H9 (cell line): Measurements from ENCODE around the gene CCDC178. TPM values are rescaled to one million over a fixed set of nuclear protein-coding genes. Genes with fewer than 3 reads are reported as not detected.
"Not testable (repeated sequence)": the region's sequence is repeated elsewhere in the genome, so short reads cannot be mapped to it uniquely, and the experiment has no call there.

Source experiments
- DNase-seq: peaks from one replicate; pipeline ENCODE4 v3.0.0-alpha.2; 2017
- H2AFZ ChIP-seq: one replicate; pipeline ENCODE4 v1.6.1; 2013; ENCODE audit warnings: mild to moderate bottlenecking, low read length, control low read depth, moderate library complexity
- H2AK5ac ChIP-seq: 2 replicates; pipeline ENCODE4 v1.6.1; 2013; ENCODE audit warnings: low read length, control low read depth, mixed read lengths; ENCODE audit not compliant: insufficient read length
- H2BK120ac ChIP-seq: one replicate; pipeline ENCODE4 v1.6.1; 2013; ENCODE audit warnings: low read depth, mild to moderate bottlenecking, low read length, control low read depth, inconsistent platforms; ENCODE audit not compliant: poor library complexity, severe bottlenecking
- H2BK12ac ChIP-seq: 2 replicates; pipeline ENCODE4 v1.6.1; 2013; ENCODE audit warnings: low read length, control low read depth, mixed read lengths, low read depth; ENCODE audit not compliant: insufficient read length
- H2BK15ac ChIP-seq: 2 replicates; pipeline ENCODE4 v1.6.1; 2013; ENCODE audit warnings: low read depth, low read length, control low read depth
- H2BK20ac ChIP-seq: one replicate; pipeline ENCODE4 v1.6.1; 2013; ENCODE audit warnings: low read depth, mild to moderate bottlenecking, low read length, control low read depth, inconsistent platforms; ENCODE audit not compliant: poor library complexity, severe bottlenecking
- H2BK5ac ChIP-seq: 2 replicates; pipeline ENCODE4 v1.6.1; 2013; ENCODE audit warnings: low read length, control low read depth, mixed read lengths; ENCODE audit not compliant: insufficient read length
- H3K14ac ChIP-seq: 2 replicates; pipeline ENCODE4 v1.6.1; 2013; ENCODE audit warnings: low read length, control low read depth; ENCODE audit not compliant: insufficient read depth
- H3K18ac ChIP-seq: 2 replicates; pipeline ENCODE4 v1.6.1; 2013; ENCODE audit warnings: low read depth, mild to moderate bottlenecking, mixed read lengths, low read length, control low read depth; ENCODE audit not compliant: insufficient read length
- H3K23ac ChIP-seq: 2 replicates; pipeline ENCODE4 v1.6.1; 2013; ENCODE audit warnings: low read length, control low read depth, mixed read lengths, low read depth; ENCODE audit not compliant: insufficient read length
- H3K23me2 ChIP-seq: 2 replicates; pipeline ENCODE4 v1.6.1; 2013; ENCODE audit warnings: low read depth, mild to moderate bottlenecking, mixed read lengths, low read length, control low read depth; ENCODE audit not compliant: insufficient read length, poor library complexity, severe bottlenecking
- H3K27ac ChIP-seq: 2 replicates; pipeline ENCODE4 v1.5.1; 2013; ENCODE audit warnings: low read length, control low read depth, mixed read lengths, low read depth; ENCODE audit not compliant: insufficient read length
- H3K27me3 ChIP-seq: 2 replicates; pipeline ENCODE4 v1.6.1; 2013; ENCODE audit warnings: low read length, control low read depth, inconsistent platforms; ENCODE audit not compliant: insufficient read depth
- H3K4ac ChIP-seq: 2 replicates; pipeline ENCODE4 v1.6.1; 2013; ENCODE audit warnings: low read depth, mild to moderate bottlenecking, control low read depth, inconsistent platforms, low read length, moderate library complexity
- H3K4me1 ChIP-seq: 2 replicates; pipeline ENCODE4 v1.6.1; 2013; ENCODE audit warnings: low read length, control low read depth, inconsistent platforms; ENCODE audit not compliant: insufficient read depth
- H3K4me2 ChIP-seq: 2 replicates; pipeline ENCODE4 v1.6.1; 2013; ENCODE audit warnings: low read length, control low read depth, mixed read lengths; ENCODE audit not compliant: insufficient read length, insufficient read depth
- H3K56ac ChIP-seq: 2 replicates; pipeline ENCODE4 v1.6.1; 2013; ENCODE audit warnings: low read depth, mild to moderate bottlenecking, mixed read lengths, low read length, control low read depth; ENCODE audit not compliant: insufficient read length
- H3K79me1 ChIP-seq: 2 replicates; pipeline ENCODE4 v1.6.1; 2013; ENCODE audit warnings: low read depth, mild to moderate bottlenecking, moderate library complexity, low read length, control low read depth, inconsistent platforms; ENCODE audit not compliant: insufficient read depth, poor library complexity, severe bottlenecking
- H3K79me2 ChIP-seq: 2 replicates; pipeline ENCODE4 v1.6.1; 2013; ENCODE audit warnings: low read length, control low read depth, inconsistent platforms; ENCODE audit not compliant: insufficient read depth
- H3K9ac ChIP-seq: 2 replicates; pipeline ENCODE4 v1.6.1; 2013; ENCODE audit warnings: low read length, control low read depth, mixed read lengths; ENCODE audit not compliant: insufficient read length; ENCODE audit errors: extremely low read depth
- H3K9me3 ChIP-seq: one replicate; pipeline ENCODE4 v1.6.1; 2013; ENCODE audit warnings: low read depth, low read length, inconsistent platforms; ENCODE audit not compliant: control insufficient read depth
- H3T11ph ChIP-seq: one replicate; pipeline ENCODE4 v1.6.1; 2013; ENCODE audit warnings: mild to moderate bottlenecking, low read length, control low read depth, inconsistent platforms
- H4K20me1 ChIP-seq: one replicate; pipeline ENCODE4 v1.6.1; 2013; ENCODE audit not compliant: control insufficient read depth, insufficient read length, insufficient read depth
- H4K5ac ChIP-seq: 2 replicates; pipeline ENCODE4 v1.6.1; 2013; ENCODE audit warnings: low read depth, mild to moderate bottlenecking, mixed read lengths, low read length, control low read depth; ENCODE audit not compliant: insufficient read length
- H4K8ac ChIP-seq: replicated peaks from 2 replicates; pipeline ENCODE4 v1.6.1; 2013; ENCODE audit warnings: low read length, control low read depth, mixed read lengths, low read depth; ENCODE audit not compliant: insufficient read length
- H4K91ac ChIP-seq: 2 replicates; pipeline ENCODE4 v1.6.1; 2013; ENCODE audit warnings: low read depth, mild to moderate bottlenecking, moderate library complexity, mixed read lengths, low read length, control low read depth; ENCODE audit not compliant: insufficient read length
- H3K27ac Mint-ChIP-seq, 3 experiments: 2 replicates in 2 of 3; 3 replicates in 1 of 3; pipeline ENCODE4 v1.8.0; 2020 to 2021; ENCODE audit warnings: mixed read lengths in 3 of 3, mild to moderate bottlenecking in 1 of 3, moderate library complexity in 1 of 3
- H3K27me3 Mint-ChIP-seq: 2 replicates; pipeline ENCODE4 v1.8.0; 2021; ENCODE audit warnings: low read depth, mild to moderate bottlenecking, moderate library complexity, mixed read lengths
- H3K36me3 Mint-ChIP-seq, 3 experiments: 2 replicates in 2 of 3; 3 replicates in 1 of 3; pipeline ENCODE4 v1.8.0; 2020 to 2021; ENCODE audit warnings: low read depth in 3 of 3, mixed read lengths in 3 of 3; ENCODE audit not compliant: insufficient read depth in 1 of 3
- H3K4me1 Mint-ChIP-seq, 2 experiments: 2 replicates each; pipeline ENCODE4 v1.8.0; 2020; ENCODE audit warnings: mixed read lengths in 2 of 2
- H3K4me3 Mint-ChIP-seq, 2 experiments: 2 replicates in 1 of 2; 3 replicates in 1 of 2; pipeline ENCODE4 v1.8.0; 2020 to 2021; ENCODE audit warnings: mild to moderate bottlenecking in 2 of 2, mixed read lengths in 2 of 2, moderate library complexity in 1 of 2
- H3K9me3 Mint-ChIP-seq, 2 experiments: 2 replicates in 1 of 2; 3 replicates in 1 of 2; pipeline ENCODE4 v1.8.0; 2020; ENCODE audit warnings: mild to moderate bottlenecking in 2 of 2, mixed read lengths in 2 of 2, moderate library complexity in 1 of 2
- WGBS: extraction: QIAGEN DNeasy Blood & Tissue Kit; methylation state at CpG from one replicate; pipeline ENCODE4 v1.1.7; 2013; ENCODE audit warnings: missing lambda C conversion rate, low lambda C conversion rate, mixed read lengths; ENCODE audit not compliant: insufficient read length; ENCODE audit errors: extremely low coverage; 5-methylcytosine and 5-hydroxymethylcytosine counted together
- total RNA-seq: library from RNA; stranded (reverse); gene quantifications from 2 replicates; pipeline ENCODE4 v1.2.1, GENCODE V29; 2021
- TF ChIP-seq, protein P1 (sequence below): fragments of 200-600 bp; sonication (generic); conservative IDR thresholded peaks from 3 replicates; pipeline ENCODE4 v1.8.0; 2021; ENCODE audit warnings: antibody characterized with exemption, mild to moderate bottlenecking

Gene CCDC178
- total RNA-seq, 1 experiment from 2014 or later, result not detected

DNA sequence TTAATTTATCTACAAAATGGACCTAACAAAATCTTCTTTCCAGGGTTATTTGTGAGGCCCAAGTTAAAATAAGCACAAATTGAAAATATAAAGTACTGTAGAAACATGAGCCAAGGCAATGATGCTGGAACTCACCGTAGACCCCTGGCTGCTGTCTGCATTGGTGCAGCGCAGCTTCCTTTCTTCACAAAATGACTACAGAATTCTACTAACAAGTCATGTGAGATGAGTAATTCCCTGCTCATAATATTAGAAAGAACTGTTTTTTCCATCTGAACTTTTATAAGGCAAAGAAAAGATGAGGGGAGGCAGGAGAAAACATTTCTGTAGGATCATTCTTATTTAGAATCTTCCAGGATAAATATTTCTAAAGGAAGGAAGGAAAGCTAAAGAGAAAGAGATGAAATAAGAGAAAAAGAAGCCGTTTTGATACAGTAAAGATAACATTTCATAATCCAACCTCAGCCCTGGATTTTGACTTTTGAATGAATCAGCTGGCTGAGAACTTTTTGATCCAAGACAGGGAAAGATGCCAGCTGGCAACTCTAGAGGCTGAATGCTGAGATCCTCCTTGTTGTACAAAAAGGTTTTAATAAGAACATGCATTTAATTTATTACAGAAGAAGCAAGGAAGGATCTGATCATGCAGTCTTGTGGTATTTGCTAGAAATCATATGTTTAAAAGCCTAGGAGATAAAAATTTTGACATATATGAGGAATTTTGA is 483.8 kb downstream of the CCDC178 start:
- Histone ChIP-seq H3K4me2 (no peak overlapping the region), H2AFZ (no peak overlapping the region)
- H3K4me1 Mint-ChIP-seq, result no peaks in the 10 kb centered on the region

DNA sequence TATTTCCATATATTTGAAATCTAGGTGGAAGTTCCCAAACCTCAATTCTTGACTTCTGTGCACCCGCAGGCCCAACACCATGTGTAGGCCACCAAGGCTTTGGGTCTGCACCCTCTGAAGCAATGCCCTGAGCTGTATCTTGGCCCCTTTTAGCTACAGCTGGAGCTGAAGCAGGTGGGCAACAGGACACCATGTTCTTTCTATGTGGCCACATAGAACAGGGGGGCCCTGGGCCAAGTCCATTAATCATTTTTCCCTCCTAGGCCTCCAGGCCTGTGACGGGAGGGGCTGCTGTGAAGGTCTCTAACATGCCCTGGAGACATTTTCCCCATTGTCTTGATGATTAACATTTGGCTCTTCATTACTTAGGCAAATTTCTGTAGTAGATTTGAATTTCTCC is 488.2 kb downstream of the CCDC178 start:
- not testable (repeated sequence) for DNase-seq, H3K18ac ChIP-seq, H3K9me3 ChIP-seq

More for the DNA sequence above, 483.8 kb downstream of the CCDC178 start:
- Histone ChIP-seq H3K14ac (no peak overlapping the region), H2BK120ac (no peak overlapping the region), H3K79me1 (no peaks in the 10 kb centered on the region), H4K91ac (no peak overlapping the region), H2BK15ac (no peak overlapping the region), H3K9ac (no peak overlapping the region), H3K18ac (no peak overlapping the region), H3K9me3 (no peaks in the 10 kb centered on the region), H3T11ph (no peak overlapping the region), H3K4me1 (no peaks in the 10 kb centered on the region), H3K23me2 (no peaks in the 10 kb centered on the region), H4K8ac (no peak overlapping the region), H3K4ac (no peak overlapping the region), H3K56ac (no peak overlapping the region), H3K23ac (no peak overlapping the region), H2BK5ac (no peak overlapping the region), H2BK20ac (no peak overlapping the region), H2BK12ac (no peak overlapping the region), H4K20me1 (no peaks in the 10 kb centered on the region), H3K27ac (no peak overlapping the region), H4K5ac (no peak overlapping the region), H3K27me3 (no peaks in the 10 kb centered on the region), H2AK5ac (no peak overlapping the region), H3K79me2 (no peaks in the 10 kb centered on the region)
- H3K27me3 Mint-ChIP-seq, result no peaks in the 10 kb centered on the region
- WGBS, result no CpG with 5 or more reads among the region's 3 CpGs
- peaks cover 4 to 16% (median 14%) of the 10 kb centered on the region in 3 experiments for H3K36me3 Mint-ChIP-seq
- H3K4me3 Mint-ChIP-seq, result no peak overlapping the region
- H3K9me3 Mint-ChIP-seq, result peaks cover 15% of the 10 kb centered on the region in 2 experiments
- no peak overlapping the region for H3K27ac Mint-ChIP-seq
- TF ChIP-seq, protein P1, sequence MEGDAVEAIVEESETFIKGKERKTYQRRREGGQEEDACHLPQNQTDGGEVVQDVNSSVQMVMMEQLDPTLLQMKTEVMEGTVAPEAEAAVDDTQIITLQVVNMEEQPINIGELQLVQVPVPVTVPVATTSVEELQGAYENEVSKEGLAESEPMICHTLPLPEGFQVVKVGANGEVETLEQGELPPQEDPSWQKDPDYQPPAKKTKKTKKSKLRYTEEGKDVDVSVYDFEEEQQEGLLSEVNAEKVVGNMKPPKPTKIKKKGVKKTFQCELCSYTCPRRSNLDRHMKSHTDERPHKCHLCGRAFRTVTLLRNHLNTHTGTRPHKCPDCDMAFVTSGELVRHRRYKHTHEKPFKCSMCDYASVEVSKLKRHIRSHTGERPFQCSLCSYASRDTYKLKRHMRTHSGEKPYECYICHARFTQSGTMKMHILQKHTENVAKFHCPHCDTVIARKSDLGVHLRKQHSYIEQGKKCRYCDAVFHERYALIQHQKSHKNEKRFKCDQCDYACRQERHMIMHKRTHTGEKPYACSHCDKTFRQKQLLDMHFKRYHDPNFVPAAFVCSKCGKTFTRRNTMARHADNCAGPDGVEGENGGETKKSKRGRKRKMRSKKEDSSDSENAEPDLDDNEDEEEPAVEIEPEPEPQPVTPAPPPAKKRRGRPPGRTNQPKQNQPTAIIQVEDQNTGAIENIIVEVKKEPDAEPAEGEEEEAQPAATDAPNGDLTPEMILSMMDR, result peak; percentile 67
- peak; percentile 29 for DNase-seq

More for the DNA sequence above, 488.2 kb downstream of the CCDC178 start:
- not testable (repeated sequence) for H2BK120ac ChIP-seq, H3K79me2 ChIP-seq, H2AFZ ChIP-seq, H2BK15ac ChIP-seq, H3K14ac ChIP-seq, H3K27me3 Mint-ChIP-seq, H3K27ac ChIP-seq, H4K20me1 ChIP-seq, H3K23me2 ChIP-seq, H3K23ac ChIP-seq, H3K4me3 Mint-ChIP-seq, H3K4me1 Mint-ChIP-seq, H3K79me1 ChIP-seq, H4K8ac ChIP-seq, H2BK12ac ChIP-seq, H4K5ac ChIP-seq, H3K4ac ChIP-seq, H4K91ac ChIP-seq, H3K4me2 ChIP-seq, H3T11ph ChIP-seq, H2BK5ac ChIP-seq, H3K9ac ChIP-seq, H3K27ac Mint-ChIP-seq, H3K27me3 ChIP-seq, H3K4me1 ChIP-seq, H3K56ac ChIP-seq, H2AK5ac ChIP-seq, H2BK20ac ChIP-seq
- Mint-ChIP-seq H3K36me3 (peaks cover 4 to 21% (median 18%) of the 10 kb centered on the region in 3 experiments), H3K9me3 (peaks cover 17 to 20% of the 10 kb centered on the region in 2 experiments)
- WGBS, result no CpG with 5 or more reads among the region's 2 CpGs
